OCI-LY7 (cell line): ENCODE measurements around the gene KRT23. TPM values are rescaled to one million over a fixed set of nuclear protein-coding genes. Genes with fewer than 3 reads are reported as not detected.

Source experiments
- BruUV-seq: library from RNA; stranded (reverse); fragments of 400-500 nt; replicated peaks from 2 replicates; lab custom pipeline; 2021; lab: Mats Ljungman, UMichigan
- CTCF ChIA-PET: fragments of 300-600 bp; sonication (Branson Sonifier 250); formaldehyde crosslinking; loops from one replicate; lab custom pipeline; 2022; ENCODE audit warnings: antibody characterized with exemption; ENCODE audit not compliant: unreplicated experiment; lab: Charles Lee
- POLR2A ChIA-PET: fragments of 300-600 bp; sonication (Branson Sonifier 250); formaldehyde crosslinking; loops from one replicate; lab custom pipeline; 2022; ENCODE audit warnings: antibody characterized with exemption; lab: Charles Lee
- DNase-seq: peaks from one replicate; pipeline ENCODE4 v3.0.0-alpha.2; 2015; ENCODE audit warnings: low spot score
- H2AFZ ChIP-seq: fragments of 200-600 bp; sonication (generic), shearing (Covaris generic); 2 replicates; pipeline ENCODE4 v1.6.1; 2014; ENCODE audit warnings: mild to moderate bottlenecking, antibody characterized with exemption, low read length, moderate library complexity
- H3K27ac ChIP-seq: fragments of 200-600 bp; sonication (generic); 2 replicates; pipeline ENCODE4 v1.5.1; 2014; ENCODE audit warnings: mixed run types, low read depth, mild to moderate bottlenecking, moderate library complexity, low read length, inconsistent platforms; ENCODE audit not compliant: poor library complexity, severe bottlenecking
- H3K36me3 ChIP-seq: fragments of 200-600 bp; sonication (generic); 2 replicates; pipeline ENCODE4 v1.6.1; 2014; ENCODE audit warnings: mild to moderate bottlenecking, antibody characterized with exemption, low read length, moderate library complexity, mixed read lengths; ENCODE audit not compliant: insufficient read depth
- H3K4me1 ChIP-seq: fragments of 200-600 bp; sonication (generic); 2 replicates; pipeline ENCODE4 v1.5.1; 2014; ENCODE audit warnings: mild to moderate bottlenecking, low read length; ENCODE audit not compliant: insufficient read depth, poor library complexity, severe bottlenecking
- H3K4me2 ChIP-seq: fragments of 200-600 bp; sonication (generic); 2 replicates; pipeline ENCODE4 v1.6.1; 2014; ENCODE audit warnings: mild to moderate bottlenecking, low read length
- H3K4me3 ChIP-seq: fragments of 200-600 bp; sonication (generic); 2 replicates; pipeline ENCODE4 v1.5.1; 2014; ENCODE audit warnings: mild to moderate bottlenecking, low read depth, low read length; ENCODE audit not compliant: poor library complexity, severe bottlenecking
- H3K79me2 ChIP-seq: fragments of 200-600 bp; sonication (generic); 2 replicates; pipeline ENCODE4 v1.6.1; 2016; ENCODE audit warnings: low read depth, mild to moderate bottlenecking, low read length, moderate library complexity, mixed read lengths; ENCODE audit not compliant: insufficient read depth
- H3K9me2 ChIP-seq: fragments of 200-600 bp; sonication (generic); 2 replicates; pipeline ENCODE4 v1.6.1; 2016; ENCODE audit warnings: mild to moderate bottlenecking, low read length, mixed read lengths; ENCODE audit not compliant: insufficient read depth
- H3K9me3 ChIP-seq: fragments of 200-600 bp; sonication (generic); 2 replicates; pipeline ENCODE4 v1.6.1; 2014; ENCODE audit warnings: mild to moderate bottlenecking, mixed run types, low read length, mixed read lengths
- H4K20me1 ChIP-seq: fragments of 200-600 bp; sonication (generic); 2 replicates; pipeline ENCODE4 v1.6.1; 2014; ENCODE audit warnings: mild to moderate bottlenecking, antibody characterized with exemption, low read length, moderate library complexity, mixed read lengths; ENCODE audit not compliant: insufficient read depth
- CTCF ChIP-seq: fragments of 200-600 bp; sonication (generic); conservative IDR thresholded peaks from 2 replicates; pipeline ENCODE4 v1.5.1; 2014; ENCODE audit warnings: mild to moderate bottlenecking, antibody characterized with exemption, low read length, moderate library complexity, mixed read lengths
- EZH2phosphoT487 ChIP-seq: fragments of 200-600 bp; sonication (generic); IDR thresholded peaks from 2 replicates; pipeline ENCODE4 v1.6.1; 2018; ENCODE audit warnings: low read depth, borderline replicate concordance, mild to moderate bottlenecking, mixed run types, antibody characterized with exemption, low read length, moderate library complexity, mixed read lengths
- intact Hi-C: fragments of 100-400 bp; cut with micrococcal nuclease; formaldehyde crosslinking; loops from one replicate; pipeline ENCODE4 v1.10.0; 2022; ENCODE audit not compliant: unreplicated experiment
- total RNA-seq, 2 experiments: library from RNA; depleted of rRNA in 1 of 2; stranded (reverse); fragments of >200 nt in 1 of 2; shearing (Covaris generic) in 1 of 2; gene quantifications; 2 replicates each; pipeline ENCODE4 v1.2.3, GENCODE V29; 2014 to 2022

The KRT23 gene
- total RNA-seq, 2 experiments from 2014 or later: not detected

DNA sequence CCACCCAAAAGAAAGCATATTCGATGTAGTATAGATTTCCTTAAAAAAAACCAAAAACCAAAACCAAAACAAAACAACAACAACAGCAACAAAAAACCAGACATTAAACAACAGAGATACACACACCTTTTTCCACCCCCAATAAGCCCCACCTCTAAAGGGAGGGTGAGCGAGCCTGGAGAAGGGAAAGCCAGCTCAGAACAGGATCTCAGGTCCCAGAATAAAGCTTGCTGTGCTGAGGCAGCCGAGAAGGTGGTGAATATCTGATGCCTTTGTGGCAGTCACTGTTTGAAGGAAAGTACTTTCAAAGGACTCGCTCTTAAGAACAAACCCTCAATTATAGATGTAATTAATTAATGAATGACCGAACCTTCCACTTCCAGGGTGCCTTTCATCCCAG lies 470 bp downstream of the KRT23 start:
- ChIA-PET CTCF (no interaction called here), POLR2A (no interaction called here)
- intact Hi-C loops: no loop called here
- BruUV-seq: no TSS peak
- Histone ChIP-seq H3K9me3 (no peaks in the 10 kb centered on the region), H3K4me2 (no peak overlapping the region), H3K79me2 (no peaks in the 10 kb centered on the region), H3K4me1 (no peaks in the 10 kb centered on the region), H4K20me1 (no peaks in the 10 kb centered on the region), H3K9me2 (no peaks in the 10 kb centered on the region), H2AFZ (no peak overlapping the region), H3K4me3 (no peak overlapping the region), H3K27ac (no peak overlapping the region), H3K36me3 (no peaks in the 10 kb centered on the region)
- no peak for TF ChIP-seq CTCF
- TF ChIP-seq EZH2phosphoT487: no peak
- DNase-seq: no peak

DNA sequence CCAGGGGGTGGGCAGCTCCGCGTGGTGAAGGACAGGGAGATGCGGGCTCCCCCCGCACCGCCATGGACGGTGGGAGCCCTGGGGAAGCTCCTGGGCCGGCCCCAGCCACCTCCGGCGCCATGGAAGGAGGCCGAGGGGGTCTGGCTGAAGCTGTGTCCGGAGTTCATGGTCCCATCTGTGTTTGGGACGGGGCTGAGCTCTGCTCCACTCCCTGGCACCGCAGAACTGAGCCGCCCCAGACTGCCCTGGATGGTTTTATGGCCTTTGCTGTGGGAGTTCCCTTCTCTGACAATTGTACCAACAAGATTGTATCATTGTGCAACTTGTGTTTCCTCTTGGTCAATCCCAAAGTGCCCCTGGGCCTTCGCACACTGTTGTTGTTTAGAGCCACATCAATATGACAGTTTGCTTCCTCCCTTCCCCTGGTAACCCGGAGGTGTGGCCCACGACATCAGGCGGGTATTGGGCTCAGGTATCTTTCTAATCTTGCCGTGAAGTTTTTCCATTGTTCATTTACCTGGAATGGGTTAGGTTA lies 942 bp downstream of the KRT23 start:
- Histone ChIP-seq H3K79me2 (no peaks in the 10 kb centered on the region), H3K4me1 (no peaks in the 10 kb centered on the region), H3K4me2 (no peak overlapping the region), H3K9me3 (no peaks in the 10 kb centered on the region), H3K9me2 (no peaks in the 10 kb centered on the region), H3K4me3 (no peak overlapping the region), H4K20me1 (no peaks in the 10 kb centered on the region), H3K36me3 (no peaks in the 10 kb centered on the region), H3K27ac (no peak overlapping the region), H2AFZ (no peak overlapping the region)
- intact Hi-C loops: no loop called here
- ChIA-PET CTCF (no interaction called here), POLR2A (no interaction called here)
- DNase-seq: no peak
- no TSS peak for BruUV-seq
- no peak for TF ChIP-seq CTCF
- TF ChIP-seq EZH2phosphoT487: no peak

DNA sequence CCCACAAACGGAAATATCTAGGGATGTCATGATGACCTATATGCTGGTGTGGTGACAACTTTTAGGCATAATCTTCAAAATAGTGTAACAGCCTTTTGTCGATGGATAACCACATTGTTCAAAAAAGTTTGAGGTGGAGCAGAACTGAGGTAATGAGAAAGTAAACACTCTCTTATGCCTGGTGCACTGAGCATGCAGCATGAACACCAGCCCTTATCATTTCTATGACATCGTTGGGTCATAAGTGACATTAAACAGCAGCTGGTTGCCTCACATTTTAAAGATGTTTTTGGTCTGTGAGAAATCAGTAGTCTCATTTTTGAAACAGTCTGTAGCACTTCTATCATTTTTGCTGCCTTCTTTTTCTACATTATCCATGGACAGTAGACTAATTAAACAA lies 1.8 kb downstream of the KRT23 start:
- no peaks in the 10 kb centered on the region for H3K4me1 ChIP-seq

More for the DNA sequence above, 1.8 kb downstream of the KRT23 start:
- Histone ChIP-seq H3K36me3 (no peaks in the 10 kb centered on the region), H3K4me3 (no peak overlapping the region), H3K9me3 (no peaks in the 10 kb centered on the region), H4K20me1 (no peaks in the 10 kb centered on the region), H3K79me2 (no peaks in the 10 kb centered on the region), H3K4me2 (no peak overlapping the region), H3K27ac (no peak overlapping the region), H3K9me2 (no peaks in the 10 kb centered on the region), H2AFZ (no peak overlapping the region)
- ChIA-PET CTCF (no interaction called here), POLR2A (no interaction called here)
- no peak for DNase-seq
- intact Hi-C loops: no loop called here
- TF ChIP-seq EZH2phosphoT487: no peak
- no peak for TF ChIP-seq CTCF
- BruUV-seq: no TSS peak
